ENCODE measurements around the gene CHMP1B. TPM values are rescaled to one million over a fixed set of nuclear protein-coding genes. Genes with fewer than 3 reads are reported as not detected.

The CHMP1B gene
- total RNA-seq, 2 experiments from 2014 or later = 64.4 to 67.4 TPM

- H3K4me3 ChIP-seq (ENCODE audit: low read length) = no peak overlapping the region
- H3K36me3 ChIP-seq (ENCODE audit: insufficient read depth, low read length) = no peaks in the 10 kb centered on the region
- H3K27ac ChIP-seq (ENCODE audit: low read depth in 1 of 2, low read length in 2 of 2) = no peak overlapping the region
- Mint-ChIP-seq H3K36me3 (ENCODE audit: low read depth) (no peaks in the 10 kb centered on the region), H3K9me3 (peaks cover 5% of the 10 kb centered on the region), H3K27me3 (no peaks in the 10 kb centered on the region), H3K4me1 (ENCODE audit: low read depth) (no peaks in the 10 kb centered on the region), H3K27ac (no peak overlapping the region), H3K4me3 (no peak overlapping the region)
- POLR2A ChIA-PET = no interaction called here
- intact Hi-C loops (cut with DNase I, micrococcal nuclease) = no loop called here
- no peaks in the 10 kb centered on the region for H3K27me3 ChIP-seq (ENCODE audit: control insufficient read depth in 1 of 2, insufficient read depth in 2 of 2, low read length in 2 of 2)
- DNase-seq (no peak), ATAC-seq (ENCODE audit: poor library complexity) (no peak)
- CTCF ChIA-PET = interaction anchor here (1.5 kb wide), 1 partner anchor 19 kb away, joined by 4 read pairs; no protein-coding TSS in a partner anchor
- H3K9me3 ChIP-seq (ENCODE audit: control insufficient read depth in 1 of 2, insufficient read depth in 1 of 2, low read length in 2 of 2) = peaks cover 0 to 13% of the 10 kb centered on the region in 2 experiments
- no peak for TF ChIP-seq CTCF (IDR thresholded peaks at IDR 0.05)
- no peaks in the 10 kb centered on the region for H3K4me1 ChIP-seq (ENCODE audit: insufficient read depth, low read length)
These were observed 30.5 kb upstream of the CHMP1B start for GRCh38 chr18:11820697-11821096.

GRCh38 chr18:11821208-11821607 is 30.0 kb upstream of the CHMP1B start:
- H3K36me3 Mint-ChIP-seq (ENCODE audit: low read depth) = no peaks in the 10 kb centered on the region
- H3K4me1 Mint-ChIP-seq (ENCODE audit: low read depth) = no peaks in the 10 kb centered on the region
- Histone ChIP-seq H3K4me3 (ENCODE audit: low read length) (no peak overlapping the region), H3K27me3 (ENCODE audit: control insufficient read depth in 1 of 2, insufficient read depth in 2 of 2, low read length in 2 of 2) (no peaks in the 10 kb centered on the region), H3K36me3 (ENCODE audit: insufficient read depth, low read length) (no peaks in the 10 kb centered on the region), H3K4me1 (ENCODE audit: insufficient read depth, low read length) (no peaks in the 10 kb centered on the region), H3K27ac (ENCODE audit: low read depth in 1 of 2, low read length in 2 of 2) (no peak overlapping the region), H3K9me3 (ENCODE audit: control insufficient read depth in 1 of 2, insufficient read depth in 1 of 2, low read length in 2 of 2) (peaks cover 0 to 13% of the 10 kb centered on the region in 2 experiments)
- DNase-seq (no peak), ATAC-seq (ENCODE audit: poor library complexity) (no peak)
- no peak overlapping the region for H3K4me3 Mint-ChIP-seq
- TF ChIP-seq CTCF (IDR thresholded peaks at IDR 0.05) = no peak
- intact Hi-C loops (cut with DNase I, micrococcal nuclease) = no loop called here
- ChIA-PET POLR2A (no interaction called here), CTCF (interaction anchor here (1.5 kb wide), 1 partner anchor 19 kb away, joined by 4 read pairs; no protein-coding TSS in a partner anchor)
- H3K27ac Mint-ChIP-seq = no peak overlapping the region
- H3K27me3 Mint-ChIP-seq = no peaks in the 10 kb centered on the region
- peaks cover 5% of the 10 kb centered on the region for H3K9me3 Mint-ChIP-seq

DNA sequence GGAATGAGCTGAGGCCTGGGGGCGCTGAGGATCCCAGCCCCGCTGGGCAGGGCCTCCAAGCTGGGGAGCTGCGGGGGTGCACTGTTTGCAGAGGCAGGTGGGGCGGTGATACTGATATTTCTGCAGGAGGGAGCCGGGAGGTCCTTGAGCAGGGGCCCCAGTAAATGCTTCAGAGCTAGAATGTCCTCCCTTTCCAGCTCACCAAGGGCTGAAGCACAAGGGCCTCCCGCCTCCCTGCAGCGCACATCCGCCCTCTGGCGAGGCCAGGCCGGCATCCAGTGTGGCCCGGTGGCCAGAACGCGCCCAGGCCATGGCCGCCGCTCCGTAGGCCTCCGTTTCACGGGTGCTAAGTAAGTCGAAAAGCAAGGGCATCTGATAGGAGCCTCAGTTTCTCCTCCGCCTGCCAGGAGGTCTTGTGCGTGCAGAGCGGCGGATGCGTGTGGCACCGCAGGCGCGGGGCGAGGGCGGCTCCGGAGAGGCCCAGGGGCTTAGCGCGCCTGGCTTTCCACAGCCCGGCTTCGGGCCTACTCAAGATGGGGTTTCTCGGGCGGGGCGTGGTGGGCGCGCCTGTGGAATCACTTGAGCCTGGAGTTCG is 29.5 kb upstream of the CHMP1B start:
- Mint-ChIP-seq H3K27ac (no peak overlapping the region), H3K9me3 (peaks cover 5% of the 10 kb centered on the region), H3K4me1 (ENCODE audit: low read depth) (no peaks in the 10 kb centered on the region), H3K4me3 (no peak overlapping the region), H3K27me3 (no peaks in the 10 kb centered on the region), H3K36me3 (ENCODE audit: low read depth) (no peaks in the 10 kb centered on the region)
- Histone ChIP-seq H3K9me3 (ENCODE audit: control insufficient read depth in 1 of 2, insufficient read depth in 1 of 2, low read length in 2 of 2) (peaks cover 0 to 13% of the 10 kb centered on the region in 2 experiments), H3K4me3 (ENCODE audit: low read length) (no peak overlapping the region), H3K4me1 (ENCODE audit: insufficient read depth, low read length) (no peaks in the 10 kb centered on the region), H3K27me3 (ENCODE audit: control insufficient read depth in 1 of 2, insufficient read depth in 2 of 2, low read length in 2 of 2) (no peaks in the 10 kb centered on the region), H3K36me3 (ENCODE audit: insufficient read depth, low read length) (no peaks in the 10 kb centered on the region), H3K27ac (ENCODE audit: low read depth in 1 of 2, low read length in 2 of 2) (no peak overlapping the region)
- ChIA-PET CTCF (interaction anchor here (1.5 kb wide), 1 partner anchor 18 kb away, joined by 4 read pairs; no protein-coding TSS in a partner anchor), POLR2A (no interaction called here)
- ATAC-seq (ENCODE audit: poor library complexity) (no peak), DNase-seq (no peak)
- intact Hi-C loops (cut with DNase I, micrococcal nuclease) = no loop called here
- TF ChIP-seq CTCF (IDR thresholded peaks at IDR 0.05) = no peak

All from CD4-positive, alpha-beta T cell (primary cell).